ENCODE measurements around the gene AMZ2.
"Not testable (repeated sequence)": the region's sequence is repeated elsewhere in the genome, so short reads cannot be mapped to it uniquely, and the experiment has no call there.

The AMZ2 gene

DNA sequence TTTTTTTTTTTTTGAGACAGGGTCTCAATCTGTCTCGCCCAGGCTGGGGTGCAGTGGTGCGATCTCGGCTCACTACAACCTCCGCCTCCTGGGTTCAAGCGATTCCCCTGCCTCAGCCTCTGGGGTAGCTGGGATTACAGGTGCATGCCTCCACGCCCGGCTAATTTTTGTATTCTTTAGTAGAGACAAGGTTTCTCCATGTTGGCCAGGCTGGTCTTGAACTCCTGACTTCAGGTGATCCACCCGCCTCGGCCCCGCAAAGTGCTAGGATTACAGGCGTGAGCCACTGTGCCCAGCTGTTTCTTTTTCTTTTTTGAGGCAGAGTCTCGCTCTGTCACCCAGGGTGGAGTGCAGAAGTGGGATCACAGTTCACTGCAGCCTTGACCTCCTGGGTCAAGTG, 27.1 kb upstream of the AMZ2 start:
- DNase-seq = not testable (repeated sequence)

DNA sequence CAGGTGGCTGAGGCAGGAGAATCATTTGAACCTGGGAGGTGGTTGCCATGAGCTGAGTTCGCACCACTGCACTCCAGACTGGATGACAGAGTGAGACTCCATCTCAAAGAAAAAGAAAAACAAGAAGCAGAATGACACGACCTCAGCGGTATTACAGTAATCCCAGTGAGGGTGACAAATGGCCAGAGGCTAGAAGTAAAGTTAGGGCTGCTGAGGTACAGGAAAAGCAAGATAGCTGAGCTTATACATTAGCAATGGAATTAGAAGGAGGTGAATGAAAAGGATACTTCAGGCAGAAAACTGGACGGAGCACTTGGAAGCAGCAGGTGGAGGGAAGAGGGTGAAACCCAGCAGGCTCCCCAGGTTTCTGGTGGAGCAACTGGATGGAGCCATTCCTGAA, 26.1 kb upstream of the AMZ2 start:
- no peak for DNase-seq

DNA sequence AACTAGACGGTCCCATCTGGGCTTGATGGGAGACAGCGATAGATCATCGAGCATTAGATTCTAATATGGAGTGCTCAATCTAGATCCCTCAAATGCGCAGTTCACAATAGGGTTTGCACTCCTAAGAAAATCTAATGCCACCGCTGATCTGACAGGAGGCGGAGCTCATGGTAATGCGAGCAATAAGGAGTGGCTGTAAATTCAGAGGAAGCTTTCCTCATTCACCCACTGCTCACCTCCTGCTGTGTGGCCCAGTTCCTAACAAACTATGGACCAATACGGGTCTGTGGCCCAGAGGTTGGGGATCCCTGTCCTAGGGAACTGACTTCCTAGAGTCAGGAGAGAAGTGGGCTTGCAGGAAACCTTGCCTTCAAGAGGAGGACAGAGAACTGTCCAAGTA, 25.2 kb upstream of the AMZ2 start:
- DNase-seq = no peak

DNA sequence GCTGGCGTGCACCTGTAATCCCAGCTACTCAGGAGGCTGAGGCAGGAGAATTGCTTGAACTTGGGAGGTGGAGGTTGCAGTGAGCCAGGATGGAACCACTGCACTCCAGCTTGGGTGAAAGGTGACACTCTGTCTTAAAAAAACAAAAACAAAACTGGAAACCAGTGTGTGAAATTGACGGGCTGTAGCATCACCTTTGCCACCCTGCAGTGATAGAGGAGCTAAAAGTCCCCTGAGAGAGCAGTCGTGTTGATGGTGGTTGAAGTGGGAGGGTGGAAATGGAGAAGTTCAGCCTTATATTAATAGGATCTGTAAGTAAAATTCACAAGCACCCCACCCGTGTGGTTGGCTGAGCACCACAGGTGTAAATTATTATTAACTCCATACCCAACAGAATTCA, 22.8 kb upstream of the AMZ2 start:
- DNase-seq = not testable (repeated sequence)

DNA sequence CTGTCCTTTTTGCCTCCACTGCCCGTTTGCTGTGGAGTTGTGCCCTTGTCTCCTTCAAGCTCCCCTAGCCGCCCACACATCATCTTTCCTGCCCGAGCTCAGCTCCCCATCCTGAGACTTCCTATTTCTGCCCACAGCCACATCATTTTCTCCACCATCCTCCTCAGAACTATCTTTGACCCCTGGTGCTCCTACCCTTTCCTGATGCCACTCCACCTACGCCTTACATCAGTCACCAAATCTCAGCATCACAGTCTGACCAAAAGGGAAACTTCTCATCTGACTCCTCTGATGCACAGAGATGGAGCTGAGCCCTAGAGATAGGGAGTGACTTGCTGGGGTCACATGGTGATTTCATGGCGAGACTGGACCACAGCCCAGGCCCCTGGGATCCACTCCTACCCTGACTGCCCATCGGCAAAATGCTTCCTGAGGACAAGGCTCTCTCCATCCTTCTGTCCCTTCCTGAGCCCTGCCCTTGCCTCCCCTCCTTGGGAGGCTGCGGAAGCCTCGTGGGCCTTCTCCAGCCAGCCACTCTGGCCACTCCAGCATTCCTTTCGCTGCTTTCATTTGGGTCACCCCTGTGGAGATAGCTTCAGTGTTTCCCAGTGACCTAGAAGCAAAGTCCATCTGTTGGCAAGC, 19.7 kb upstream of the AMZ2 start:
- DNase-seq = not testable (repeated sequence)

DNA sequence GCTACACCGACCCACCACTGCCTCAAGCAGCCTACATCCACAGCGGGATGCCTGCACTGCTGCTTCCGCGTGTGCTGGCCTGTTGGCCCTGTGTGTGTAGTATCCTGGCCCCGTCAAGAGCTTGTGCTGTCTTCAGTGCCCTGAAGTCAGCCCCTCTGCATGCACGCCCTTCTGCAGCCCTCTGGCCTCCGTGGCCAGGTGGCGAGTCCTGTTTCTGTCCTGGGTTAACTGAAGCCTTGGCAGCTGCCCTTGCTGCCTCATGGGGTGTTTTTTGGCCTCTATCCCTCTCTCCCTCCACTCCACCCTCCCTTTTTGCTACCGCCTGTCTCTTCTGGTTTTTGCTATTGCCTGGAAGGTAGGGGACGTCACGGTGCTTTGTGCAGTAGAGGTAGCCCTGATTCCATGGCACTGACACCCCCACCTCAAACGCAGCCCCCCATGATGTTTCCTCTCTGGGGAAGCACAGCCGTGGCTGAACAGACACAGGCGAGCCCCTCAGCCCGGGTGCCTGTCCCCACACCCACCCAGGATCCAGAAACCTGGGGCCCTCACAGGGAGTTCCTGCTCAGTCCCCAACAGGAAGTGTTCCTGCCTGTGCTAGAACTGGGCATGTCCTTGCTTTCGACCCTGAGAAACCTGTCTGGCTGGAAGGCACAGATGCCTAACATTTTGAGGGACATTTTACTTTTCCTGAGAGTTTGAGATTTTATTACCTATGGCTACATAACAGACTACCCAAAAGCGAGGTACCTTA, 18.8 kb upstream of the AMZ2 start:
- no peak for DNase-seq

DNA sequence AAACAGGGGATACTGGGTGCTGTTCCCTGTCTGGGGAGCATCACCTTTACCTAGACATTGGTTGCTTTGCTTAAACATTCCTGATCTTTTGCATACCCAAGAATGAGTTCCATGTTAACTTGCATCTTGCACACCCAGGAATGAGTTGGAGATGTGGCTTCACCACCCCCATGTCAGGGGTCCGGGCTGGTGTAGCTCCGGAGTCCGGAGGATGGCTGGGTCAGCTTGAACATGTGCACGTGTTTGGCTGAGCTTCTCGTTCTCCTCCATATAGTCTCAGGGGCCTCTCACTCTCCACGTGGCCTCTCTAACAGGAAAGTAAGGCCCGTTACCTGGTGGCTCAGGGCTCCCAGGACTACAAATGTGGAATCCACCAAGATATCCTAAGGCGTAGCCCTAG, 18.2 kb upstream of the AMZ2 start:
- no peak for DNase-seq

DNA sequence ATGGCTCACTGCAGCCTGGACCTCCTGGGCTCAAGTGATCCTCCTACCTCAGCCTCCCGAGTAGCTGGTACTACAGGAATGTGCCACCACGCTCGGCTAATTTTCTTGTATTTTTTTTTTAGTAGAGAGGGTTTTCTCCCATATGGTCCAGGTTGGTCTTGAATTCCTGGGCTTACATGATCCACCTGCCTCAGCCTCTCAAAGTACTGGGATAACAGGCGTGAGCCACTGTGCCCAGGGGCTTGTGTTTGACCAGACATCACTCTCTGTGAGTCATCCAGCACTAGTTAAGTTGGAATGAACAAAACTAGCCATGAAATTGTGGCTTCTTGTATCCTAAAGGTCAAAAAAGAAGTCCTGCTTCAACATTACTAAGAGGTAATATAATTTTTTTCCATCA, 16.7 kb upstream of the AMZ2 start:
- not testable (repeated sequence) for DNase-seq

DNA sequence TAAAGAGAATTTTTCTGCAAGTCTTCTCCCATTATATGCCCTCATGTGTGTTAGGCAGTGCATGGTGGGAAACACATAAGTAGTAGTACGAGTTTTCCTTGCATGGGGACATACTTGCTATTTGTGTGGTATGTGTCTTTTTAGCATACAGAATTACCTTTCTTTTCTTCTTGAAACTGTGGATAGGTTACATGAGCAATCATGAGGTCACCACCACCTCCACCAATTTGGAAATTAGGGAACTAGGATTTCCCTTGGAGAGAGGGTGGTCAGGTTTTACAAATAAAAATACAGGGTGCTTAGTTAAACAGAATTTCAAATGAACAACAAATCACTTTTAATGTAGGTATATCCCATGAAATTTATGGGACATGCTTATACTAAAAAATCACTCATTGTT, 16.3 kb upstream of the AMZ2 start:
- DNase-seq = no peak

DNA sequence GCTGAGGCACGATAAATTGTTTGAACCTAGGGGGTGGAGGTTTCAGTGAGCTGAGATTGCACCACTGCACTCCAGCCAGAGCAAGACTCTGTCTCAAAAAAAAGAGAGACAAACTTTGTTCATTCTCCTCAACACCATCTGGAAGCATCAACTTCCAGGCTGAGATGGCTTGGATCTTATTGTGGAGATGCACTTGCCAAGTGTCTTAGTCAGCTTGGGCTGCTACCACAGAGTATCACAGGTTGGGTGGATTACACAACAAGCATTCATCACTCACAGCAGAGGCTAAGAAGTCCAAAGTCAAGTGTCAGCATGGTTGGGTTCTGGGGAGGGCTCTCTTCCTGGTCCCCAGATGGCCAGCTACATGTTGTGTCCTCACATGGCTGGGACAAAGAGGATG, 15.1 kb upstream of the AMZ2 start:
- not testable (repeated sequence) for DNase-seq

DNA sequence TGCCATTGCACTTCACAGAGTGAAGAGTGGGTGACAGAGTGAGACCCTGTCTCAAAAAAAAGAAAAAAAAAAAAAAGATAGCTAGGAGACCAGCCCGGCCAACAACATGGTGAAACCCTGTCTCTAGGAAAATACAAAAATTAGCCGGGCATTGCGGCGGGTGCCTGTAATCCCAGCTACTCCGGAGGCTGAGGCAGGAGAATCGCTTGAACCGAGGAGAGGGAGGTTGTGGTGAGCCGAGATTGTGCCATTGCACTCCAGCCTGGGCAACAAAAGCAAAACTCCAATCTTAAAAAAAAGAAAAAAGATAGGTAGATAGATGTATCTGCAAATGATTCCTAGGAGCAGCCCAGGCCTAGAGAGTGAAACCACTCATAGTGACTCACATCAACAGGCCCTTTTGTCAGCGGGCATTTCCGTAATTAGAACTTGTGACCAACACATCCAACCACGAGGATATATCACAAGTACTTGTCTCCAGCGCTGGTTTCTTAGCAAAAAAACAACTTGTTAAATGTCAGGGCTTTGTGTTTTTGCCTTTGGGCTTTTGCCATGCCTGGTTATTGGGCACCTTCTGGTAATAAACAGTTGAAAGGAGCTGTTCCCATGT, 13.0 kb upstream of the AMZ2 start:
- DNase-seq = not testable (repeated sequence)

DNA sequence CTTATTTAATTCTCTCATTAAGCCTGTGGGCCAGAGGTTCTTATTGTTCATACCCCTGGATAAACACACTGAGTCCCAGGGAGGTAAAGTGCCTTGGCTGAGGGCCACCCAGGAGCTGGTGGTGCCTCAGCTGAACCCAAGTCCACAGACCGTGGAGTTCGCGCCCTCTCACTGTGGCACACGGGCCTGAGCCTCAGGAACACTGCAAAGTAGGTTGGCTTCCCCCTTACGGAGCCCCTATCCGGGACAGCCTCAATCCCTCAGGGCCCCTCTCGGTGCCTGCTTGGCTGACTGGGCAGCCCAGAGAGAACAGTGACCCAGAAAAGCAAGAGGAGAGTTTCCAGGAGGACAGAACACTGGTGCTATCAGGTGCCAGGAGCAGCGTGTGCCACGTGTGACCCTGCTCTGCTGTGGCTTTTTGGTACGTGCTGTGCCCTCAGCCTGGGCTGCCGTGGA, 12.5 kb upstream of the AMZ2 start:
- not testable (repeated sequence) for DNase-seq

DNA sequence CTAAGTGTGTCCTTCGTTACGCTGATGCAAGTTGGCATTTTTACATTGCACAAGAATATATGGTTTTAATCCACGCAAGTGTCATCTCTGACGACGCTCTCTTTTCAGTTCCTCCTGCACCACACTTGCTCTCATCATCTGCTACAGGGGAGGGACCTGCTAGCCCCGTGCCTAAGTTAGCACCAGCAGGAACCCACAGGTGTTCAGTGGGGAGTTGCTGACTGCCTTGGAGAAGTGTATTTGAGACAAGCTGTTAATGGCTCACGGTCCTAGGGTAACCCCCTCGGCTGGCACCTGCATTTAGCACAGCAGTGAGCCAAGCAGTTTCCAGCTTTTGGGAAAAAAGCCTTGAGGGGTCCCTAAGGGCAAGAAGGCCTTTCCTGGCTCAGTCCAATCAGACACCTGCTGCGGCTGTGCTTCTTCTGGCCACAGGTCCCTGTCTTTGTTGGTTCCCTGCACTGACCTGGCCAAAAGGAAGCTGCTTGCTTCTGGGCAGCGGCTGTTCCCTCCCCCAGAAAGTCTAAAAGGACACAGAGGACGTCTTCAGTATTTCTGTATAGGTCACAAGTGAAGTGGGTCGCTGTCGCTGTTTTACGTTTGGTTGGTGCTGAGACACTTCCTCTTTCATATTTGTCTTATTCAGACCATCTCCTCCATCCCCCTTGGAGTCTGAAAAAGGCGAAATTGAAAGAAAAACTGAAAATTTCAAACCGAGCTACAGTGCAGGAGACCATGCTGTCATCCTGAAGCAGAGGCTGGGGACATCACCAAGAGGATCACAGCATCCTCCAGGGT, 10.3 kb upstream of the AMZ2 start:
- not testable (repeated sequence) for DNase-seq

DNA sequence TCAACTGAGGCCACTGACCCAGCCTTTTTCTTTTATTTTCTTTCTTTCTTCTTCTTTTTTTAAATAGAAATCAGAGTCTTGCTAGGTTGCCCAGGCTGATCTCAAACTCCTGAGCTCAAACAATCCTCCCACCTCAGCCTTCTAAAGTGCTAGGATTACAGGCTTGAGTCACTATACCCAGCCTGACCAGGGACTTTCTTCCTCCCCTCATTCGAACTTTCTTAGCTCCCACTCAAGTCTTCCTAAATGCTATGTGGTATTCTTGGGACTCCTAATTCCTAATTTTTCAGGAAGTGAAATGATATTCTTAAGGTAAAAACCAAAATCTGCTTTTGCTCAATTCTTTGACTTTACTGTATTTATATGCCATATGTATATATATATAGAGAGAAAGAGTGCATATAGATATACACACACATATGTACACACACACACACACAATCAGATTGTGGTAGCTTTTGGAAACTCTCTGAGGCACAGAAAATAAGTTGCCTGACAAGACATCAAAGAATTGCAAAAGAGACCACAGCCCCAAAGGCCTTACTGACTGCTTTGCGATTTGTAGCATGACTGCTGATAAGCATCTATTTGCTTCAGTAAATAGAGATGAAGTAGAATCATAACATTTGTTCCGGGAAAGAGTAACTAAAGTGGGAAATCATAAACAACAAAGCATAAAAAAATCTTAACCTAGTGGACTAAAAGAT, 9.5 kb upstream of the AMZ2 start:
- DNase-seq = no peak

DNA sequence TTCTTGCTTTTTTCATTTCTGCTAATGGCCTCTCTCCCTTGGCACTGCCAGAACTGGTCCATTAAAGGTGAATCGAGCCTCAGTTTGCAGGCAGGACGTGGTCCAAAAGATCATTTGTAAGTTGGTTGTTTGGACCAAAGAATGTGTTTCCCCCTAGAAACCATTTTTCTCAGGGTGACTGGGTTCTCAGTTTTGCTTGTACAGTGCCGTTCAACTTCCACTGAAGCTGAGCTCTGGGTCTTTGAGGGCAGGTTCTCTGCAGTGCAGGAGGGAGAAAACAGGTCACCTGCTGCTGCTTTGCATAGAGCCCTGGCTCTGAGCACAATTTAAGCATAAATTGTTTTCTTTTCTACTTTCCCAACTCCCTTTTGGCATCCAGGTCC, 9.0 kb upstream of the AMZ2 start:
- no peak for DNase-seq

DNA sequence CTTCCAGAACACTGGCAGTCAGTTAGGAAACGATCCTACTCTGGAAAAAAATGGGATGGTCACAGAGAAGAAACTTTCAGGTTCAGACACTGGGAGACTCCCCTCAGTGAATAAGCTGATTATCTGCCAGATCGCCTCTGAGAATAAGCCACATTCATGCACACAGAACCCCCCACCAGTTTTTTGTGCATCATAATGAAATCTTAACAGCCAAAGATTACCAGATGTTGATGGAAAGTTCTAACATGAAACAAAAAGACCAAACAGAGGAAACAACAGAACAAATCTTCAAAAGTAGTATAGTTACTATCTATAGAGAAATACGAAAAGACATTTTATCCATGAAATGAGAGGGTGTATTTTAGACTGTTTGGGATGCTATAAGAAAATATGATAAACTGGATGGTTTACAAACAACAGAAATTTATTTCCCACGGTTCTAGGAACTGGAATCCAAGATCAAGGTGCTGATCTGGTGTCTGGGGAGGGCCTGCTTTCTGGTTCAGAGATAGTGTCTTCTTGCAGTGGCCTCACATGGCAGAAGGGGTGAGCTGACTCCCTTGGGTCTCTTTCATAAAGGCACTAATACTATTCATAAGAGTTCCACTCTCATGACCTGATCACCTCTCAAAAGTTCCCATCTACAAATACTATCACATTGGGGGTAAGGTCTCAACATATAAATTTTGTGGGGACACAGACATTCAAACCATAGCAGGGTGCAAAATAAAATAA, 8.0 kb upstream of the AMZ2 start:
- no peak for DNase-seq

DNA sequence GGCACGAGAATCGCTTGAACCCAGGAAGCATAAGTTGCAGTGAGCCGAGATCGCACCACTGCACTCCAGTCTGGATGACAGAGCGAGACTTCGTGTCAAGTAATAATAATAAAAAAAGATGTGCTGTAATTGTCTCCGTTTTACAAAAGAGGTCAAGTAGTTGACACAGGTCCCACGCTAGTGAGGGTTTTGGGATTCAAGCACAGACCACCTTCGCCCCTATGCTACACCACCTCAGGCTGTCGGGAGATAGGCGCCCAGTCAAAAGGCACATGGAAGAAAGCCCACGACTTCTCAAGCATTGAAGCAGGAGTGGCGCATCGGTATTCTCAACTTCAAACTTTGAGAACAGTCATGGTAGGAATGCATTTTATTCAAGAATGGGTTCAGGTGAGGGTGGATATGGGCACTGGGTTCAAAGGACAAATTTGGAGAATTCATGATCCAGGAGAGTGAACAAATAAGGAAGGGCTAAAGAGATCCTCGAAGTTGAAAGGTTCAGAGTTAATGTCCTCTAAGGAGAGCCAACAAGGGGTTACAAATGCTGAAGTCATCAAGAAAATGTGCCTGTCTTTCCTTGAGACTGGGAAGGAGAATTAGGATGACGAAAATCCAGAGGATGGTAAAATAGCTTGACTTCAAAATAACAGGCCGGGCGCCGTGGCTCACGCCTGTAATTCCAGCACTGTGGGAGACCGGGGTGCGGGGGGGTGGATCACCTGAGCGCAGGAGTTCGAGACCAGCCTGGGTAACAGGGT, 1.4 kb upstream of the AMZ2 start:
- DNase-seq = no peak

DNA sequence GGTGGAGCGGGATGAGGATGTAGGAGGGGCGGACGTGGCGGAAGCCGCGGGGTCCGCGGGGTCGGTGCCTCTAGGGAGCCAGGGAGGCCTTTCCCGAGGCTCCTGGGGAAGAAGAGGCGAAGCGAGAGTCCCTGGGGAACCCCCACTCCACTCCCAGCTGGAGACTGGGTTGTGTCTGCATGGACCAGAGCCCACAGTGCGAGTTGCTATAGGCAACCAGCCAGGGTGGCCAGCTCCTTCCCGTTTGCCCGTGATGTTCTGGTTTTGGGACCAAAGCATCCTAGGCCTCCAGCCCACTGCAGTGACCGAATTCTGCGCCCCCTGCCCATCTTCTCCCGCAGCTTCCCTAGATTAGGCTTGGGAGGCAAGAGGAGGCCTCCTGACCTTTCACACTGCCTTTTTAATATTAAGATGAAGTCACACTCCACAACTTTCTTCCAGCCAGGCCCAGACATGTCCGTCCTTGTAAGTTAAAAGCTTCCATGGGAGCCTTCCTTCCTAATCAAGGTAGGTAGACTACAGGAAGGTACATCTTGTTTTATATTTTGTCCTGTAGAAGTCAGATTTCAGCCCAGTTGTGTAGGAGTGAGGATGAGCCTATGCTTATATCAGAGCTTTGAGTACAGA, 469 bp downstream of the AMZ2 start:
- DNase-seq = peak; percentile 49

DNA sequence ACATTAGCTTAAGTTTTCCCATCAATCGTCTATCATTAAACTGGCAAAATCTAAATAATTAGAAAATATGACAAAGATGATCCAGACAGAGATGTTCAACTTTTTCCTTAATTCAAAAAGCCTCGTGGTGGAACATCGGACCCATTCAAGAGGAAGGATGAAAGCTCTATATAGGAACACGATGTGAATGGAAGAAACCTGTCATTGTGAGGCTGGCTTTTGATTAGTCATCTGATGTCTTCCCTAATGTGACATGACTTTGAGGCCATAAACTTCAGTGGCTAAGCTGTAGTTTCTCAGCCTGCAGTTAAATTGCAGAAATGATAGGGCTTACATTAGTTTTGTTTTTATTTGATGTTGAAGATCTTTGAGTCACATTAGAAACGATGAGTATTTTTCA, 1.0 kb downstream of the AMZ2 start:
- no peak for DNase-seq

DNA sequence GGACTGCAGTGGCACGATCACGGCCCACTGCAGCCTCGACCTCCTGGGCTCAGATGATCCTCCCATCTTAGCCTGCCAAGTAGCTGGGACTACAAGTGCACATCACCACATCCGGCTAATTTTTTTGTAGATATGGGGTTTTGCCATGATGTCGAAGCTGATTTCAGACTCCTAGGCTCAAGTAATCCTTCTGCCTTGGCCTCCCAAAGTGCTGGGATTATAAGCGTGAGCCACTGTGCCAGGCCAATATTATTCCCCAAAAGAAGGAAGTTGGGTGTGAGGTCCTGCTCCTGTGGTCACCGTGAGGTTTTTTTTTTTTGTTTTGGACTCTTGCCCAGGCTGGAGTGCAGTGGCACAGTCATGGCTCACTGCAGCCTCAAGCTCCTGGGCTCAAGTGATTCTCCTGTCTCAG, 1.5 kb downstream of the AMZ2 start:
- DNase-seq = no peak

DNA sequence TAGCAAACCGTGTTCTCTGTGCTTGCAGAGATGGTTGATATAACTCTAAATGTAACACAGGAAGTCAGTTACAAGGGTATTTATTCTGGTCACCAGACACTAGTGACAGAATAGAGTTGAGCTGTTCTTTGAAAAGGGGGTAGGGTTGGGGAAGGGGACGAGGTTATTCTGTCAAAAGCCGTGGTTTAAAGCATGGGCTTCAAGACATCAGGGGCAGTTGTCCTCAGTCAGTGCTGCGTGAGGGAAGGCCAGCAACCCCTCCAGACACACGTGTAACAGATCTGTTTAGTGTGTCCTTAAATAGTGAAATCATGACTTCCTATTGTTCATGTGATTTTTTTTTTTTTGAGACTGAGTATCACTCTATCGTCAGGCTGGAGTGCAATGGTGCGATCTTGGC, 5.6 kb downstream of the AMZ2 start:
- not testable (repeated sequence) for DNase-seq
